Stimulated activated CD4-positive, alpha-beta T cell treated with anti-CD3 and anti-CD28 coated beads, TNF-alpha, amount 100 ng/mL, for 4 hours (primary cell): ENCODE data around the gene FAM20C.
"Not testable (repeated sequence)": the region's sequence is repeated elsewhere in the genome, so short reads cannot be mapped to it uniquely, and the experiment has no call there.

Source experiments
- DNase-seq, 3 experiments: peaks; one replicate each; pipeline ENCODE4 v3.0.0-alpha.2; 2020; ENCODE audit warnings: low read depth in 3 of 3

Gene FAM20C

DNA sequence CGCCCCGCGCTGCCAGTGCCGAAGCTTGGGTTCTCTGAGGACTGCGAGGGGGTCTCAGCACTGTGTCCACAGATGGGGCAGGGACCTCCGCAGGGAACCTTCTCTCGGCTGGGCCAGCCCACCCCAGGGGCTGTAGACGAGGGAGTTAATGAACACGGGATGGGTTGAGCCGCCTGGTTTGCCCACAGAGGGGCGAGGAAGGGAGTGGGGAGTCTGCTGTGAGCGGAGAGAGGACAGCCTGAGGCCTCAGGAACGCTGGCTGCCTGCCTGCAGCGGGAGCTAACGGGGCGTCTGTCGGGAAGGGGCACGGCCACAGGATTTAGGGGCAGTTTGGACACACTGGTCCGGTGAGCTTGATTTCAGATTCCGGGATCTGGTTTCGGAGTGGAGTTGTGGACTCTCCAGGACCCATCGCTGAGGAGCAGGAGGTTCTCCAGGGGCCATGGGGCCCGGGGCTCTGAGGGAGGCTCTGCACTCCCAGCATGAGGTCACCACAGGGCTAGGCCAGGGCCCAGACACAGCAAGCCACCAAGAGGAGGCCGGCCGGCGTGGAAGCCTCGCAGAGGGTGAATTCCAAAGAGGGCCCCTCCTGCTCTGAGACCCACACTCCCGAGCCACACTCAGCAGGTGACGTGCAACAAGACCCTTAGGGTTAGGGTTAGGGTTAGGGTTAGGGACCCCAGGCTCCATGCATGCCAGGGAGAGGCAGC, 19.0 kb upstream of the FAM20C start:
- DNase-seq = no peak

DNA sequence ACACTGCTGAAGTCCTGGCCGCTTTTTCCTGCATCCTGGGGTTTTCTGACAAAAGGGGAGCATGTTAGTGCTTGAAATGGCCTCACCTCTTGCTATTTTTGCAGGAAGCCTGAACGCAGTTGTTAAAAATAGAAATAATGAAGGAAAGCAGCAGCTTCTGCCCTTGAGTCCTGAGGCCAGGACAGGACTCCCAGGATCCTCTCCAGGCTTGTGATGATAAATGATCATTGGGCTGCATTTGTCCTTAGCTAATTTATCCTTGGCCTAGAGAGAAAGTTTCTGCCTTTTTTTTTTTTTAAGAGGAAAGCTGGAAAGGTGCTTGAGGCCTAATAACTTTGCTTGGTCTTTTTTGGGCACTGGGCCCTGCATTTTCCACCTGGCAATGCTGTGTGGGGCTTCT, 17.7 kb upstream of the FAM20C start:
- no peak for DNase-seq

GRCh38 chr7:175955-176354, 16.4 kb upstream of the FAM20C start:
- DNase-seq = no peak

GRCh38 chr7:176381-176780, 16.0 kb upstream of the FAM20C start:
- DNase-seq = no peak

DNA sequence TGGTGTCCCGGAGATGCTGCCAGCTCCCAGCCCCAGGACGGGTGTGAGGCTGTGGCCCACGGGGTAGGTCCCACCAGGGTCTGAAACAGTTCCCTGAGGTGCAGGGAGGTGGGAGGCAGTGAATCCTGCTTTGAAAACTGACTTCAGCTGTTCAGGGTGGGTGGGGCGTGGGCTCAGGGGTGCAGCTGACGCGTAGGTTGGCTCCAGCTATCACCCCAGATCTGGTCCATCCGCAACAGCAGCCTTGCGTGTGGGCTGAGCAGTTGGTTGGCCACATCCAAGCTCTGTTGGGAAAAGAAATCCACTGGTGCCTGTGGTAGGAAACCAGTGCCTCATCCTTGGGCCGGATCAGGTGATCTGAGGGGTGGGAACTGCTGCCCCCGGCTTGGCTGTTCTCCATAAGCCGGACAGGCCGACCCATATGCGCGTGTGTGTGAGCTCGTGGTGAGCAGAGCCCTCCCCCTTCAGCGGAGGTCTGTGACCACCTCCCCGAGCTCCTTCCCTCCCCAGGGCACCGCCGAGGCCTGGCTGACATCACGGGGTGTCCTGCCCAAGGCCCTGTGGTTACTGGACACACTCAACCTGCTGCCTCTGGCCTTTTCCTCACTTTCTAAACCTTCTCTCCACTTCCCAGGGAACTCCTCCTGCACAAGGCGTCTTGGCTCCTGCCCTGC, 15.4 kb upstream of the FAM20C start:
- no peak for DNase-seq

DNA sequence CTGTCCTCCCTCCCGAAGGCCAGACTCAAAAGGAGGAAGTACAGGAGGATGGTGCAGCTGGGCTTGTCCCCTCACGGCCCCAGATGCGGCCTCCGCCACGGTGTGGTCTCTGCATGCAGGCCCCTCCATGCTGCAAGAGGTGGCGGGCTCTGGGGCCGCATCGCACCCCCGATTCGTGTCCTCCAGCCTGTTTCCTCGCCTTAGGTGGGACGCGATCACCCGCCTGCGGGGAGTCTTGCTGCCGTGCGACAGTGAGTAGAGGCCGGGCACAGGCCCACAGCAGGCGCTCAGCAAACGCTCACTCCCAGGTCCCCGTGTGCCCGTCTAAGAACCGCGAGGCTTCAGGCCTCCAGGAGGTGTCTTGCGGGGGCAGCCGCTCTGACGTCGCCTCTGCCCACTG, 13.9 kb upstream of the FAM20C start:
- DNase-seq = no peak

GRCh38 chr7:179209-179681, 13.1 kb upstream of the FAM20C start:
- no peak for DNase-seq

DNA sequence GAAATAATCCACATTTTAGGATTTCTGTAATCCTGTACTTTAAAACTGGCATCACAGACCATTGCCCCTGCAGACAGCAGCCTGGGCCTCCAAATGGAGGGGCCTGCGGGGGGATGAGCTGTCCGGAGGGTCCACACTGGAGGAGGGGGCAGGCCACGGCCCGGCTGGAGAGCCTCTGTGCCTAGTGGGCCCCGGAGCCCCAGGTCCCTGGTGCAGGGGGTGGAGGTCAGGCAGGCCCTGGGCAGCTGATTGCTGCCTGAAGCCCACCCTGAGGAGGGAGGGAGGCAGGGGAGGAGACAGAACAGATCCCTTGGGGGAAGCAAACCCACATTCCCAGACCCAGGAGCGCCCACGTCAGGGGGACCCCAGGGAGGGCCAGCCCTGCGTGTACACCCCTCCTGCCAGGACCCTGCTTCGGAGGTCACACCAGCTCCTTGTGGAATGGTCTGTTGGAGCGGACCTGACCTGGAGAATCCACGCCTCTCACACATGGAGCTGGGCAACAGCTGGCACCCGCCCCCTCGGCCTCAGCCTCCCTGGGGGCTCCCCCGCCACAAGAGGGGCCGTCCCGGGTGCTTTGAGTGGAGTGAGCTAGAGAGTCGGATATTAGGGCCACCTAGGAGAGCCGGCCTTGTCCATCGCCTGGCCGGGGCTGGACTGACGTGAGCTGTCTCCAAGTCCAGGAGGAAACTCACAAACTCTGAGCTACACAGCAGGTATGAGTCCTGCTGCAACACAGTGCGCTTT, 12.2 kb upstream of the FAM20C start:
- DNase-seq = no peak

DNA sequence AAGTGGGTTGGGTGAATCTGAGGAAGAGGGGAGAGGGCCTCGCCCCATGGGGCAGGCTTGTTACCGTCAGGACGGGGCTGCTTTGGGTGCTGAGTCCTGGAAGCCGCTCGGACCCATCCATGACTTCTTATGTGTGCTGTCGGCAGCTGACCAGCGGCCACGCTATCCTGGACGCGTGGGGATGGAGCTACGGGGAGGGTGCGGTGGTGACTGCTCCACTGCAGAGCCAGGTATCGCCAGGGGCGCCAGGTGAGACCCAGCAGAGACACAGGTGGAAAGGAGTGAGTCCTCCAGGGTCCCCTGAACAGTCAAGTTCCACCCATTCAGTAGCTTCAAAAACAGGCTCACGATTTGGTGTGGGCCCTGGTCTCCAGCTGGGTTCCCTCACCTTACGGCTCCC, 10.6 kb upstream of the FAM20C start:
- no peak for DNase-seq

DNA sequence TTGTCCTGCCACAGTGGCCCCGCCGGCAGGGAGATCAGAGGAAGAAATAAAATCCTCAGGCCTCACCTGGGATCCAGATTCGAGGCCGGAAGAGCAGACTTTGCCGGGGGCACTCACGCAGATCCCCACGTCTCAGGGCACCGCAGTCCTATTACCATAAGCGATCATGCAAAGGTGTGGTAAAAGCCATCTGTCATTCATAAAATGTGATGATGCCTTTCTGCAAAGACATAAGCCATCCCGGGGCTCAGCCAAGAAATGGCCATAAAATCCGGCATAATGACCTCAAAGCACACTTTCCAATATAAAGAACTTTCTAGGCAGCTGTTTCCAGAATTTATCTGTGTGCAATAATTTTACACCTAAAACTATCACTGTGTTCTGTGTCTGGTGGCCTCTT, 9.9 kb upstream of the FAM20C start:
- DNase-seq = not testable (repeated sequence)

DNA sequence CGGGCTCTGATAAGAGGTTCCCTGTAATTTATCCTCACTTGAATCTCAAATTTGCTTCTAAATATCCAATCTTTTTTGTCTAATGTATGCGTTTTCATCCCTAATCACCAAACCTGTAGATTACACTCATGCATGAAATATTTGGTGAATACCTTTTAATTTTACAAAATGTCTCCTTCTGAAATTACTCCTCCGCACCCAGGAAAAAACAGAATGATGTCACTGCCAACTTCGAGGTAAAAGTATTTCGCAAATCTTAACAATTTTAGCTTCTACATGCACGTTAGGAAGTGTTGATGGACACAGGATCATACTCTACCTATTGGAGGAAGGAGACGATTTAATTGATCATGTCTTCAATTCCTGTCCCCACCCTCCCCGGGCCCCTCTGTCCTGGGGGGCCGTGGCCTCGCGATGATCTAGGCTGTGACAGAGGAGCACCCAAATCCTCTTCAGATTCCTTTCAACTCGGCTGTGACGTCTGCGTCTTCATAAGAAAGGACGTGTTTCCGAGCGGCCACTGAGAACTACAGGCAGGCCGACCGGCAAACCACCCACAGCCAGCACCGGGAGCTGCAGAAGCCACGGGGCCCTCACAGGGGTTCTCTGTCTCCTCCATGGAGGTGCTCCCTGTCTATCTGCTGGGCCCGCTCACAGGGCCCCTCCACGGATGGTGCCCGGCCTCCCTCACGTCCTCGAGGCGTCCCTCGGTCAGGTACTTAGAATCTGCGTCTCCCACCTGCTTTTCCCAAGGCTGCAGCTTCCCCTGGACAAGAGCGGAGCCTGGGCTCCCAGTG, 8.7 kb upstream of the FAM20C start:
- DNase-seq = no peak

DNA sequence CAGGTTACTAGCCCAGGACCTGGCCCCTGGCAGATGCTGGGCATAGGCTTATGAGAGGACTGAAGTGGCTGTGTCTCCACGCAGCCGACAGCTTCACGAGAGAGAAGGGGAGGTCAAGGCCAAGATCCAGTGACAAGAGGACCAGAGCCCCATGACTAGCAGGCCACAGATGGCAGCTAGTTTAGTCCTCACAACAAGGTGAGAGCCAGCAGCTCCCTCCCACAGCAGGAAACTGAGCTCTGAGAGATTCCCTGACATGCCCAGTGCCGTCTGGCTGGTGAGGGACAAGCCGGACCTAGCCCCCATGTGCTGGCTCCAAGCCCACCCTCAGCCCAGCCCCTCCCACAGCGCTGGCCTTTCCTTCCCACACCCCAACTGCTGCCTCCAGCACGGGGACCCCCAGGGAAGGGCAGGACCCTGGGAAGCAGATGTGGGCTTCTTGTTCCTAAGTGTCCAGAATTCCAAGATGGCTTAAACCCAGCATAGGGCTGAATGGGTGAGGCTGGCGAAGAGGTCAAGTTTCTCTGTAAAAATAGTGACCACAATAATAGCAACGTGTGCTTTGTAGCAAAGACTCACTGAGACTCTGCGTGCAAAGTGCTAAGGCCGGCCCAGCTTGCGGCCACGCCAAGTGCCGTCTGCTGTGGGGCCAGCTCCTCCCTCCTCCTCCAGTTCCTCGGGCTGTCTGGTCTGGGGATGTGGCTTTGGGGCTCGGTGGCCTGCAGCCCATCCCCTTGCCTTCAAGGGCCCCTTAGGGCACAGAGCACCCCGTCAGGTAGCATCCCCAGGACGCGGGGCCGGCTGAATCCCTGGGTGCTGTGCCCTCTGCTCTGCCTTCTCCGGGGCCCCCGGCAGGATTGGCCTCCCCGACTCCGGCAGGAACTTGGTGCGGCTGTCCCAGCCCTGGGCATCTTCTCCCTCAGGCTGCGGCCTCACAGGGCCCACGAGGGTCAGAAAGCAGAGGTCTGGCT, 7.8 kb upstream of the FAM20C start:
- DNase-seq = no peak

DNA sequence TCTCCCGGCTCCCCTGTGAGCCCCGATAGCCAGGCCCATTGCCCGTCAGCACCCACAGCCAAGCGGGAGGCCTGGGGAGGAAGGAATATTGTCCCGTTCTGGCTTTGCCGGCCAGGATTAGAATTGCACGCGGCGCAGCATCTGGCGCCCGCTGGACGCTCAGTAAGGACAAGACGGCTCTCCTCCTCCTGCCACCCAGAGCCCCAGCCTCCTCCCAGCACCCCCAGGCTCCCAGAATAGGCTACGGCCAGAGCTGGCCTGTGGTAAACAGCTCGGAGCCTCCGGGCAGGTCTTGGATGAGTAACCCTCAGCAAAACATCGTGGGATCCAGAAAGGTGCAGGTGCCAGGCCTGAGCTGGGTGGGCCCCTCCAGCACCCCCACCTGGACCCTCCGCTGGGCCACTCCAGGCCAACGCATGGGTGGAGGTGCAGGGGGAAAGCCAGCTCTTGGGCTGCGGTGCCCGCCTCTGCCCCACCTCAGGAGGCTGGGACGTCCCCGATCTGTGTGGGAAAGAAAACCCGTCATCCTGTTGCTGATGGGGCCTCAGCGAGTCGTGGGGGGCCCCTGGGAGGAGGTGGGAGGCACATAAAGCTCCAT, 5.8 kb upstream of the FAM20C start:
- DNase-seq = no peak

DNA sequence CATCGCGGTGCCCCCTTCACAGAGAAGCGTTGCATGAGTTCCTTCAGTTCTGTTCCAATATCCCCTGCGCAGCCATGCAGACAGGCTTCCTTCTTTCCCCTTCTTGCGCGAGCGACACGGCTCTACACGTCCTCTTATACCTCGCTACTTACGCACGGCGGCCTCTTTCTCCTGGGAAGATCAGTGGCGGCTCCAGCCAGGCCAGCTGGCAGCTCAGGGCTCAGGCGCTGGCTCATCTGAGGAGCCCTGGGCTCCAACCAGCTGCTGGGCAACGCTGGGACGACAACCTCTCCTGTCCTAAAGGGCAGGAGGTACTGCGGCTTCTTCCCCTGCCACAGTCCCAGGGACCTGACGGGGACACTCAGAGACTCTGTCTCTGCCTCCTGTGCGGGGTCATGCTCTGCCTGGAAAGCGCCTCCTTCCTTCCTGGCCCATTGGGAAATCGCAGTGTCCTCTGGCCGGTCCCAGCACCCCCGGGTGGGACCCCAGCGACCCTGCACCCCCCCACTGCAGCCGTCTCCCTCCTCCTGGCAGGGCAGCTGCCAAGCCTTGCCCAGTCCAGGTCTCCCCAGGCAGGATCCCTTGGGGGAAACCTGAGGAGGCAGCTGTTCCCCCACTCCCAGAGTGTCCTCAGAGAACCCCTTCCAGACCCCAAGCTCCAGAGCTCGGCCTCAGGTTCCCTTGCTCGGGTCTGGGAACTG, 5.0 kb upstream of the FAM20C start:
- no peak for DNase-seq

GRCh38 chr7:188174-188573, 4.2 kb upstream of the FAM20C start:
- no peak for DNase-seq

DNA sequence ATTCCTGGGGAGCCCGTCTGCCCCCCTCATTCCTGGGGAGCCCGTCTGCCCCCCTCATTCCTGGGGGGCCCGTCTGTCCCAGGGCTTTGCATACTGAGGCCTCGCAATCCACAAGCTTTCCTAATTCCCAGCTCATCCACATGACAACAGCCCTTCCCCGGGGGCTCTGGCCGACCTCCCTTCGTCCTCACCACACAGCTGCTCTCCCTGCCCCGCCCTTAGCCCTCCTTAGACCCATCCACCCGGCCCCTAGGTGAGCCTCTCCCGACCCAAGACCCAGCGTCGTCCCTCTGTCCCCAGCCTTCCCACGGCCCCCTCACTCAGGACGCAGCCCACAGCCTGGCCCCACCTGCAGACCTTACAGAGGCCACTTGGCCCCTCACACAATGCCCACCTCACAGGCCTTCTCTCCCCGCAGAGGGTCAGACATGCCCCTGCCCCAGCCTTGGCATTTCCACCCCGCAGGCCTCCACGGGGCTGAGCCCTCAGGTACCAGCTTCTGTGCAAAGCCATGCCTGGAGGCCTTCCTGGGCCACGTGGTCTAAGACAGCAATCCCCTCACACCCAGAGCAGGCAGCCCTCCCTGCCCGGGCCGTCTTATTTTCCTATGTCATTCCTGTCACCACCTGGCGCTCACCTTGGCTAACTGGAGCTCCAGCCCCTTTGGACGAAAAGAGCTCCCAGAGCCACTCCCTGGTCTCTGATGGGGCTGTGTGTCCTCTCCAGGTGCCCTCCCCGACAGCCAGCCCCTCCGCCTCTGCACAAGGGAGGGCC, 3.5 kb upstream of the FAM20C start:
- no peak for DNase-seq

DNA sequence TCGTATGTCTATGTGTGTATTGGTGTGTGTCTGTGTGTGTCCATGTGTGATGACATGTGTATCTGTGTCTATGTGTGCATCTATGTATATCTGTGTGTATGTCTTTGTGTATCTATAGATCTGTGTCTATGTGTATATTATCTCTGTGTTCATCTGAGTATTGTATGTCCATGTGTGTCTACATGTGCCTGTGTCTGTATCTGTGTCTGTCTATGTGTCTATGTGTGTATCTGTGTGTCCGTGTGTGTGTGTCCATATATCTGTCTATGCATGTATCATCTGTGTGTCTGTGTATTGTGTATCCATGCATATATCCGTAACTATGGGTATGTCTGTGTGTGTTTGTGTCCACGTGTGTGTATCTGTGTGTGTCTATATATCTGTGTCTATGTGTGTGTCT, 2.7 kb upstream of the FAM20C start:
- DNase-seq = no peak

GRCh38 chr7:190196-190595, 2.2 kb upstream of the FAM20C start:
- DNase-seq = no peak
